ENCODE measurements around the gene BCL2L15. TPM values are rescaled to one million over a fixed set of nuclear protein-coding genes. Genes with fewer than 3 reads are reported as not detected.

Gene BCL2L15
- 1 to 10 TPM; 2.5 to 3.7 TPM for total RNA-seq

DNA sequence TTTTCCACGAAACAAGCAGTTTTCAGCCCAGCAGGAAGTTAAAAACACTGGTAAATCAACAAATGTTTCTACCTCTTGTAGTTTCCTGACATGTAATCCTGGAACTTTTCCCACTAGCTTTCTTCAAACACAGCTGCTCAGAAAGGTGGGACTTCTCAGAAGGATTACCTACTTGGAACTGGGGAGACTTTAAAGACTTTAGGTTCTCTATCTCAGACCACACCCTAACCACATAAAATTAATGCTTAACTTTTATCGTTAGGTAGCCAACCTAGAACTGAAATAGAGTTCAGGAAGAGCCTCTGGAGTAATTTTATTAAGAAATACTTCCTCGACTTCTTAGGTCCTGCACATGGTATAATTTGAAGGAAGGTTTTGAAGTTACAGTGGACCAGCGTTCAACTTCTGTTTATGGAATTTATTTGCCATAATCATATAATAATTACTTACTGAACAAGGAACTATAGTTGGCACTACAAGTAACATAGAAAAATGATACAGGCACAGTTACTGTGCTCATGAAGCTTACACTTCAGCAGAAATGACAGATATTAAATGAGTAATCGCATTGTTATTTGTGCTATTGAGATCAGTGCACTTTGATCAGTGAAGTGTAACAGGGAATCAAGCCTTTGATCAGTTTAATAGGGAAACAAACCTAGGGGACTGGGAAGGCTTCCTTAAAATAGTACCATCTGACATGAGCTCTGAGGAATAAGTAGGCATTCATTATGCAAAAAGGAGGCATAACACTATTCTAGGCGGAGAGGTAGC is at the start of gene BCL2L15:
Gene BCL2L15 (minus strand): TSS at position 180 of the 774 bp plus-strand sequence. CDS start 206 bp downstream, outside the sequence.

GRCh38 chr1:113928941-113929749 is 41.8 kb upstream of the BCL2L15 start, which contains the start of gene HIPK1:
TSS of gene HIPK1 (plus strand) at chr1:113929324.

DNA sequence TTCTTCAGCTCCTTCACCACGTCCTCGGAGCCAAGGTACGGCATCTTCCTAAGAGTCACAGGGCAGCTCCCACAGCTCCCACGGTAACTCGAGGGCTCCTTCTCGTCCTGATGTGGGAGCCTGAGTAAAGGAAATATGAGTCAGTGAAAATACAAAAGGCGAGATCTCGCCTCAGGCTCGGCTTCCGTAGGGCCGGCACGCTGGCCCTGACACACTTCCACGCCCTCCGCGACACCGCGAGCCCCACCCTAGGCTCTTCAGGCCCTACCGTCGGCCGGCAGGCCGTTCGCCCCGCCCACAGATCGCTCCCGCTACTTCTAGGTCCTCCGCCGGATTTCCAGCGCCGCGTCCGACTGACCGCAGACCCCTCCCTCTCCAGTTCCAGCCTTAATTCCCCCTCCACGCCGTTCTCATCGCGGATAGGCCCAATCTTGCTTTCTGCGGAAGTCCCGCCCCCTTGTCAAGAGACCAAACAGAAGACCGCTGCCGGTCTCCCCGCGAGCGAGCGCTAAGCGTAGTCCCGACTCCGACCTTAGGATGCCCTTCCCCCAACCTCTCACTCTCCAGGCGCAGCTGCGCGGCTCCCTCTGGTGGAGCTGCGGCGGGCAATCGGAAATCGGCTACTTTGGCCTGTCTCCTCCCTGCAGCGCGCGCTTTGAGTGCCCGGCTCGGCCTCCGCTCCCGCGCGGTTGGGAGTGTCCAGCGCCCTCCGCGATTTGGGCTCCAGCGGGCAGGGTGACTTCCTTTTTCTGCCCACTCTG is 17.5 kb upstream of the BCL2L15 start, which contains the start of the genes AP4B1 and DCLRE1B:
Gene AP4B1 (minus strand): TSS at position 126 of the 761 bp plus-strand sequence. CDS start 82 bp downstream, at position 44.
Gene DCLRE1B (plus strand): TSS at position 653 of the 761 bp plus-strand sequence. CDS start 261 bp downstream, outside the sequence.

GRCh38 chr1:113871597-113872113 is 15.7 kb downstream of the BCL2L15 start, which contains the start of gene PTPN22:
TSS of gene PTPN22 (minus strand) at chr1:113871712.

Other genes with a start within 250 kb of the BCL2L15 start
- 10 to 100 TPM; 12.5 to 12.7 TPM for gene PHTF1, start 128.1 kb downstream of the BCL2L15 start, total RNA-seq
- gene RSBN1, start 75.1 kb downstream of the BCL2L15 start, total RNA-seq, result 10 to 100 TPM; 32.7 to 34.7 TPM
- gene PTPN22, start 15.9 kb downstream of the BCL2L15 start, total RNA-seq, result 10 to 100 TPM; 65.8 to 66.0 TPM
- 10 to 100 TPM; 42.3 to 45.1 TPM for gene AP4B1, start 17.2 kb upstream of the BCL2L15 start, total RNA-seq
- 10 to 100 TPM; 11.0 to 11.1 TPM for gene DCLRE1B, start 17.7 kb upstream of the BCL2L15 start, total RNA-seq
- gene HIPK1, start 41.7 kb upstream of the BCL2L15 start, total RNA-seq, result 10 to 100 TPM; 82.3 to 89.7 TPM
- under 1 TPM; 0.35 to 0.53 TPM for gene OLFML3, start 91.9 kb upstream of the BCL2L15 start, total RNA-seq